Keratinocyte (primary cell): ENCODE measurements around the gene ST3GAL2. TPM values are rescaled to one million over a fixed set of nuclear protein-coding genes. Genes with fewer than 3 reads are reported as not detected.

Experiments used
- DNase-seq: peaks from one replicate; pipeline ENCODE4 v3.0.0-alpha.2; 2011; ENCODE audit warnings: low read depth, missing footprints, low spot score
- FAIRE-seq: peaks from 2 replicates; lab custom pipeline; 2011; peaks lifted over from hg19 to GRCh38; lab: Jason Lieb, UNC
- H2AFZ ChIP-seq: 2 replicates; pipeline ENCODE4 v1.6.0; 2012; ENCODE audit warnings: low read length, control low read depth, inconsistent platforms; ENCODE audit not compliant: control insufficient read depth
- H3K27ac ChIP-seq: 2 replicates; pipeline ENCODE4 v1.5.1; 2011; ENCODE audit warnings: low read length; ENCODE audit not compliant: control insufficient read depth, insufficient read depth
- H3K27me3 ChIP-seq: 3 replicates; pipeline ENCODE4 v1.6.0; 2011; ENCODE audit warnings: low read length; ENCODE audit not compliant: control insufficient read depth, insufficient read depth; ENCODE audit errors: extremely low read depth
- H3K36me3 ChIP-seq, 2 experiments: 2 replicates in 1 of 2; 3 replicates in 1 of 2; pipeline ENCODE4 v1.5.1; 2011; ENCODE audit warnings: low read length in 2 of 2, mild to moderate bottlenecking in 1 of 2; ENCODE audit not compliant: control insufficient read depth in 2 of 2, insufficient read depth in 2 of 2; ENCODE audit errors: extremely low read depth in 1 of 2
- H3K4me1 ChIP-seq: 3 replicates; pipeline ENCODE4 v1.5.1; 2011; ENCODE audit warnings: low read length; ENCODE audit not compliant: control insufficient read depth, insufficient read depth; ENCODE audit errors: extremely low read depth
- H3K4me2 ChIP-seq: 3 replicates; pipeline ENCODE4 v1.6.0; 2011; ENCODE audit warnings: low read depth, low read length; ENCODE audit not compliant: control insufficient read depth, insufficient read depth; ENCODE audit errors: extremely low read depth
- H3K4me3 ChIP-seq, 3 experiments: fragments of 200-600 bp in 1 of 3; sonication (generic) in 1 of 3; 2 replicates in 2 of 3; 3 replicates in 1 of 3; pipeline ENCODE4 v1.5.1; 2011 to 2016; ENCODE audit warnings: low read length in 3 of 3, mild to moderate bottlenecking in 3 of 3, control low read depth in 2 of 3, inconsistent platforms in 1 of 3, low read depth in 1 of 3, mixed read lengths in 1 of 3, mixed run types in 1 of 3, moderate library complexity in 1 of 3; ENCODE audit not compliant: control insufficient read depth in 2 of 3, insufficient read depth in 2 of 3; ENCODE audit errors: extremely low read depth in 1 of 3
- H3K79me2 ChIP-seq: 2 replicates; pipeline ENCODE4 v1.6.0; 2012; ENCODE audit warnings: low read length; ENCODE audit not compliant: control insufficient read depth, insufficient read depth
- H3K9ac ChIP-seq: 3 replicates; pipeline ENCODE4 v1.6.0; 2011; ENCODE audit warnings: low read length; ENCODE audit not compliant: control insufficient read depth, insufficient read depth; ENCODE audit errors: extremely low read depth
- H3K9me1 ChIP-seq: 3 replicates; pipeline ENCODE4 v1.6.0; 2011; ENCODE audit warnings: low read length; ENCODE audit not compliant: control insufficient read depth, insufficient read depth; ENCODE audit errors: extremely low read depth
- H3K9me3 ChIP-seq: 2 replicates; pipeline ENCODE4 v1.5.1; 2012; ENCODE audit warnings: low read depth, low read length; ENCODE audit not compliant: control insufficient read depth
- H4K20me1 ChIP-seq: 3 replicates; pipeline ENCODE4 v1.6.0; 2011; ENCODE audit warnings: low read length; ENCODE audit not compliant: control insufficient read depth, insufficient read depth; ENCODE audit errors: extremely low read depth
- EZH2 ChIP-seq: IDR thresholded peaks from one replicate; pipeline ENCODE4 v1.6.1; 2012; ENCODE audit warnings: inconsistent platforms, mild to moderate bottlenecking, low read length, moderate library complexity
- dilution Hi-C: fragments of 300-500 bp; cut with MboI; formaldehyde crosslinking; loops from one replicate; pipeline ENCODE4 v1.7.0; 2020; ENCODE audit warnings: low sequenced_read_pairs; ENCODE audit not compliant: extremely low pct_ligation_motif_present
- polyA plus RNA-seq, 5 experiments: library from polyadenylated mRNA; depleted of rRNA in 3 of 5; stranded (reverse) in 3 of 5; stranded (forward) in 1 of 5; unstranded in 1 of 5; fragments of >200 nt; gene quantifications; 1 replicate in 1 of 5; 2 replicates in 3 of 5; 3 replicates in 1 of 5; pipeline versions ENCODE4 v1.2.1 to v1.2.3, GENCODE V29; 2011 to 2012; ENCODE audit warnings: missing spikeins in 2 of 5, low read depth in 1 of 5, low replicate concordance in 1 of 5
- TF ChIP-seq, protein P1 (sequence below), 3 experiments: IDR thresholded peaks in 1 of 3; conservative IDR thresholded peaks in 1 of 3; optimal IDR thresholded peaks in 1 of 3; 2 replicates in 2 of 3; 3 replicates in 1 of 3; pipeline versions ENCODE3 to v1.5.1; 2011; ENCODE audit warnings: low read length in 3 of 3, mild to moderate bottlenecking in 3 of 3, moderate library complexity in 2 of 3, control low read depth in 1 of 3, inconsistent platforms in 1 of 3; ENCODE audit not compliant: insufficient read depth in 2 of 3; ENCODE audit errors: extremely low read depth in 1 of 3

Gene ST3GAL2
- polyA plus RNA-seq, 1 donor (not counting 4 experiments of a cell fraction or from before 2014, with no cell fraction given), result 4.0 TPM

DNA sequence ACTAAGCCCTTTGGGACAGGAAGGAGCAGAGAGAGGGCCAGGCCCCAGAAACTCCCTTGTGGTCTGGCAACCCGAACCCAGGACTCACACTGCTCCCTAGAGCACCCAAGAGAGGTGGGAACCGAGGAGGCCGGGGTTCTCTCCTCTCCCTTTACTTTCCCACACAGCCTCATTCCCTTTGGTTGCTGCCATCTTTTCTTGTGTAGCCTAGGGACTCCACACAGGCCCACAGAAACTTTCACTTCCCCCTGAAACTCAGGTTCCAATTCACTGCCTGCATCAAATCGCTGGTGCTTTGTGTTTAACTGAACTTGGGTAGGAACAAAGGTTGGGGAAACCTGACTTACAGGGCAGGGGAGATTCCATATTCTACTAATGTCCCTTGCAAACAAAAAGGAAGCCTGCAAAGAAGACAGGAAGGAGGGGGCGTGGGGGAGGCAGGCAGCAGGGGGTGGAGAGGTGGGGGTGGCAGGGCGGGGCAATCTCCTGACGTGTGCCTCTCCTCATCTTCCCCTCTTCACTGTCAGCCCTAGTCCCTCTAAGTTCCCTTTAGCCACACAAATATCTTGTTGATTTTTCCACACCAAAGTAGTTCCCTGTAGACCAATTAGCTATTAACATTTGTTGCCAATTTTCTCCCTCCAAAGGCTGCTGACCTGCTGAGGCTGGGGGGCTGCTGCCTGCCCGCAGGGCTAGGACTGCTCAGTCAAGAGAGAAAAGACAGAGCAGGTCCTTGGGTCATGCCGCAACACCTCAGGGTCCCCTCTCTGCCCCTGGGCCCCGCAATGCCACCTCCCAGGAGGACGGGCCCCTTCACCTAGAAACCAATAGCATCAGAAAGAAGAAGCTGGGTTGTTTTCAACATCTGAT, 8.0 kb downstream of the ST3GAL2 start:
- FAIRE-seq, result no peak
- Histone ChIP-seq H3K27ac (no peak overlapping the region), H2AFZ (no peak overlapping the region), H3K9me3 (no peaks in the 10 kb centered on the region), H3K4me2 (no peak overlapping the region), H3K79me2 (peaks cover 5% of the 10 kb centered on the region), H3K9me1 (peaks cover 3% of the 10 kb centered on the region), H3K4me3 (no peak overlapping the region), H3K4me1 (peaks cover 16% of the 10 kb centered on the region), H3K27me3 (no peaks in the 10 kb centered on the region), H3K9ac (no peak overlapping the region), H3K36me3 (no peaks in the 10 kb centered on the region), H4K20me1 (no peaks in the 10 kb centered on the region)
- dilution Hi-C loops, result no loop called here
- no peak for DNase-seq
- TF ChIP-seq EZH2, result no peak
- TF ChIP-seq, protein P1, sequence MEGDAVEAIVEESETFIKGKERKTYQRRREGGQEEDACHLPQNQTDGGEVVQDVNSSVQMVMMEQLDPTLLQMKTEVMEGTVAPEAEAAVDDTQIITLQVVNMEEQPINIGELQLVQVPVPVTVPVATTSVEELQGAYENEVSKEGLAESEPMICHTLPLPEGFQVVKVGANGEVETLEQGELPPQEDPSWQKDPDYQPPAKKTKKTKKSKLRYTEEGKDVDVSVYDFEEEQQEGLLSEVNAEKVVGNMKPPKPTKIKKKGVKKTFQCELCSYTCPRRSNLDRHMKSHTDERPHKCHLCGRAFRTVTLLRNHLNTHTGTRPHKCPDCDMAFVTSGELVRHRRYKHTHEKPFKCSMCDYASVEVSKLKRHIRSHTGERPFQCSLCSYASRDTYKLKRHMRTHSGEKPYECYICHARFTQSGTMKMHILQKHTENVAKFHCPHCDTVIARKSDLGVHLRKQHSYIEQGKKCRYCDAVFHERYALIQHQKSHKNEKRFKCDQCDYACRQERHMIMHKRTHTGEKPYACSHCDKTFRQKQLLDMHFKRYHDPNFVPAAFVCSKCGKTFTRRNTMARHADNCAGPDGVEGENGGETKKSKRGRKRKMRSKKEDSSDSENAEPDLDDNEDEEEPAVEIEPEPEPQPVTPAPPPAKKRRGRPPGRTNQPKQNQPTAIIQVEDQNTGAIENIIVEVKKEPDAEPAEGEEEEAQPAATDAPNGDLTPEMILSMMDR (optimal IDR thresholded peaks at IDR 0.05 in 1 of 3, IDR thresholded peaks at IDR 0.05 in 1 of 3, conservative IDR thresholded peaks at IDR 0.05 in 1 of 3; ENCODE audit: extremely low read depth in 1 of 3, insufficient read depth in 2 of 3, low read length in 3 of 3), result no peak

DNA sequence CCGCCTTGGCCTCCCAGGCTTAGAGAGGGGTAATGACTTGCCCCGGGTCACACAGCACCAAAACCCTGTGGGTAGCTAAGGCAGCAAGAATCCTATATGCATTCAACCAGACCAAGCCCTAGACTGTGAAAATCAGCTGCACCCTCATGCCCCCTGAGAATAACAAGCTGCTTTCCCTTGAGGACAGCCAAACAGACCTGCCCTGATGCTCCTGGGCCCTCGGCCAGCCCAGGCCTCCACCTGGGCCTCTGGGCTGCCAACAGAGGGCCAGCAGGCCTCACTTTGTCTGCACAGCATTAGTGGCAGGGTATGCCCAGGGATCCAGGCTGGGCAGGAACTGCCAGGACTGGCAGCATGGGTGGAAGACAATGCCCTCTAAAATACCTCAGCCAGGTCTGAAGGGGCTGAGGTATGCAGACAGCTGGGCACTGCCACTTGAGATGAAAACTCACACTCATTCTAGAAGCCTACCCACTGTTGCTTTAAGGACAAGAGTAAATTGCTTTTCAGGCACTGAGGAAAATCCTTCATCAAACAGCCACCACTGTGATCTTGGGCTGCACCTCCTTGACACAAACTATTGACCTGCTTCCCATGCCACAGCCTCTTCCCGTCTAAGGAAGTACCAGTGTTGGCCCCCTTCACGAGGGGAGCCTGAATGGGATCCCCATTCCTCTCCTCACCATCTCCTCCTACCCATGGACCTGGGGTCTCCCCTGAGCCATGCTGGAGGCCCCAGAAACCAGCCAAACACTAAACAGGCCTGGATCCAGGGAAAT, 8.8 kb downstream of the ST3GAL2 start:
- dilution Hi-C loops, result no loop called here
- FAIRE-seq, result no peak
- no peaks in the 10 kb centered on the region for H3K27me3 ChIP-seq
- no peak overlapping the region for H3K9ac ChIP-seq
- H3K4me2 ChIP-seq, result no peak overlapping the region
- H3K27ac ChIP-seq, result no peak overlapping the region
- TF ChIP-seq, protein P1 (optimal IDR thresholded peaks at IDR 0.05 in 1 of 3, IDR thresholded peaks at IDR 0.05 in 1 of 3, conservative IDR thresholded peaks at IDR 0.05 in 1 of 3; ENCODE audit: extremely low read depth in 1 of 3, insufficient read depth in 2 of 3, low read length in 3 of 3), result no peak
- no peak for TF ChIP-seq EZH2
- H3K4me1 ChIP-seq, result peaks cover 16% of the 10 kb centered on the region
- no peak for DNase-seq
- H3K79me2 ChIP-seq, result peaks cover 5% of the 10 kb centered on the region
- H3K9me1 ChIP-seq, result peaks cover 3% of the 10 kb centered on the region
- no peaks in the 10 kb centered on the region for H3K36me3 ChIP-seq
- no peaks in the 10 kb centered on the region for H4K20me1 ChIP-seq
- H3K9me3 ChIP-seq, result no peaks in the 10 kb centered on the region
- H2AFZ ChIP-seq, result no peak overlapping the region
- H3K4me3 ChIP-seq, result no peak overlapping the region
